Inferior parietal cortex (tissue), 1 donor: ENCODE measurements around the gene MFF.

Source experiments
- DNase-seq: peaks from one replicate; pipeline ENCODE4 v3.0.0-alpha.2; 2016; ENCODE audit errors: extremely low spot score

MFF gene, protein sequence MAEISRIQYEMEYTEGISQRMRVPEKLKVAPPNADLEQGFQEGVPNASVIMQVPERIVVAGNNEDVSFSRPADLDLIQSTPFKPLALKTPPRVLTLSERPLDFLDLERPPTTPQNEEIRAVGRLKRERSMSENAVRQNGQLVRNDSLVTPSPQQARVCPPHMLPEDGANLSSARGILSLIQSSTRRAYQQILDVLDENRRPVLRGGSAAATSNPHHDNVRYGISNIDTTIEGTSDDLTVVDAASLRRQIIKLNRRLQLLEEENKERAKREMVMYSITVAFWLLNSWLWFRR

DNA sequence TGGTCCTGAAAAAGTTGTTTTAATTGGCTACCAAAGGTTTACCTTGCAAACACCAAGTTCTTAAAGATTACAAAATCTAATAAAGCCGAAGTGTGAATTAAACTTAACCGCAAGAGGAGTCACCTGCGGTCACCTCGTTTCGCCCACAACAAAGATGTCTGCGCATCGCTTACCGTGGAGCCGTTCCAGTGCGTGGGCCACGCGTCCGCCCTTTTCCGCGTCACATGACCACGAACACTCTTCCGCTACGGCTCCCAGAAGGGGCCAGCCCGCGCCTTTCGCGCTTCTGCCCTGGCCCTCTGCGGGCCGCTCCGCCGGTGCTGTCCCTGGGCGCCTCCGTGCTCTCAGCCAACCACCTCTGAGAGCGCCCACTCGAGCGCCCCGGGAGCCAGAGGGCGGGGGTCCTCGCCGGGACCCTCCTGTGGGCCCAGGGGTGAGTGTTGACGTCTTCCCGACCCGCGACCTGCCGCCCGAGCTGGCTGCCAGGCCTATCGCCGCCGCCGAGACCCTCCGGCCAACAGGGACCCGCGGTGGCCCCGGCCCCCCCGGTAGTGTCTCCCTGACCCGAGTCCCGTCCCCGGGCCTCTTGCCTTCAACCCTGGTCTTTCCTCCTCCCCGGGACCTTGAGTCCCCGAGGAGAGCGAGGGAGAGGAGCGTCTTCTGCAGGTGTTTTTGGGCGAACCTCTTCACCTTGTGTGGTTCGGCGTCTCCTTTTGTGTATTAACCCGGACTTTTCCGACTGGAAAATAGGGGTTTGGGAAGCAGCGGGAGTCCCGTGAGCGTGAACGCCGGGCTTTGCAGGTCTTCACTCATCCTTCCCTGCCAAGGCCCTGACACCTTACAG is at the start of gene MFF:
TSS of gene MFF (plus strand) at position 257 of the 844 bp plus-strand sequence. CDS start 5,415 bp downstream, outside the sequence.
- peak; percentile 96 for DNase-seq

DNA sequence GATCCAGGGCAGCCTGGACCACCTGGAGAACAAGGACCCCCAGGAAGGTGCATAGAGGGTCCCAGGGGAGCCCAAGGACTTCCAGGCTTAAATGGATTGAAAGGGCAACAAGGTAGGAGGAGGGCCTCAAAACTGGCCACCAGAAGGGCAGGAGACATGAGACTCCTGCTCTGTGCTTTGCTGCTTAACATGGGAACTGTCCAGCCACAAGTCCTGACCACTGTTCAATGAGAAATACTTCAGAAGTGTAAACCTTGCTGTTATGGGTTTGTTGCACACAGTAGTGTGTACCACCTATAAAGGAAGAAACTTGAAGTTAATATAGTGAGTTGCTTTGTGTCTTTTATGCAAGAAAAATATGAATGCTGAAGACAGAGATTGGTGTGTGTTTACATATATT is 44.2 kb upstream of the MFF start:
- no peak for DNase-seq

DNA sequence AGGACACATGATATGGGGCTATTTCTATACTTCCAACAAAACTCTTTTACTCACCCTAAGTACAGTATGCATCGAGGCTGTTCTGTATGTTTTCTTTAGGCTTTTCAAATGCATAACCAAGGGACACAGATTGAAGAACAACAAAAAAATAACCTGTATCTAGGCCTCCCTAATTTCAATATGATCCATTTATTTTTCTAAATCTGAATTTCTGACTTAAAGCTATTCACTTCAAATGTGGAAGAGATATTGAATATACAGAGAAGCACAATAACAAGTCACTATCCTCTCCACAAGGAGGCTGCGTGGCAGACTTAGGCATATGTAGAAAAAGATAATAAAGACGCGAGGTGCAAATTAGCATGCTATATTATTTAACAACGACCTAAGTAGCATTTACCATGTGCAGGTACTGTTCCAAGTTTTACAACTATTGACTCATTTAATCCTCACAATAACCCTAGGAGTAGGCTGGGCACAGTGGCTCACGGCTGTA is 39.3 kb upstream of the MFF start:
- DNase-seq = no peak

DNA sequence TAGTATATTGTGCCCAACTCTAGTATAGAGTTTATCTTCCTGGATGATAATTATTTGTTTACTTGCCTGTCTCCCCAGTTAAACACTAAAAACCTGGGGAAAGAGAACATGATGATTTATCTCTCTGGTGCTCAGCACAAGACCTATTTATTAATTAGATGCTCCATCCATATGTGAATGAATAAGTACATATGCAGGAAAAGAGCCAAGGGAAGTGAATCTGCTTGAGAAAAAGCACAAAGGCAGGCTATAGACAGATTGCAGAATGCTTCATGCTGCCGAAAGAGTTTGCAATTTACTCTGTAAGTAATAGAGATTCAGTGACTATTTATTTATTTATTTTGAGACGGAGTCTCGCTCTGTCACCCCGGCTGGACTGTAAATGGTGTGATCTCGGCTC is 37.3 kb upstream of the MFF start:
- no peak for DNase-seq

DNA sequence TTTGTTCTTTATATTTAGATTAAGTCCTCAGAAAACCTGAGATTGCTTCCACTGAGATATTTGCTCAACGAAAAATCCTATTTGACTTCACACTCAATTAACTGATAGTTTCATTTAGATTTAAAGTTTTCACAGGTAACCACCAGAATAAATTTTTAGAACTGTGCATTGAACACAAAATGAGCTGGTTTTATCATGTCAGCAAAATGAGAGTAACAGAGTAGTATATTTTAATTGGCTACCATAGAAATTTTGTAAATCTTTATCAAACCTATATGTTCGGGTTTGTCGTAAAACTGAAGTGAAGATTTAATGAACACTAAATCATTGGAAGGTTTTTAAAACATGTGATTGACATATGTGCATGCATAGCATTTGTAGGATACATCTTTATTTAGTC is 32.7 kb upstream of the MFF start:
- DNase-seq = no peak

DNA sequence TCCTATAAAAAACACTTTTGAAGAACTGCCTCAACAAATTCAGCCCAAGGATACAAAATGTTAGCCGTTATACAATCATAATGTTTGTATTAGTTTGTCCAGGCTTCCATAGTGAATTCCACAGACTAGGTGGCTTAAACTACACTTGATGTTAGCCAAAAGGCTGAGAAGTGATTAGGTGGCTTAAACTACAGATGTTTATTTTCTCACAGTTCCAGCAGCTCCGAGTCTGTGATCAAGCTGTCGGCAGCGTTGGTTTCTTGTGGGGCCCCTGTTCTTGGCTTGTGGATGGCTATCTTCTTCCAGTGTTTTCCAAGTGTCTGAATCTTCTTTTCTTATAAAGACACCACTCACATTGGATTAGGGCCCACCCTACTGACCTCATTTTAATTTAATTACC is 31.5 kb upstream of the MFF start:
- DNase-seq = no peak

DNA sequence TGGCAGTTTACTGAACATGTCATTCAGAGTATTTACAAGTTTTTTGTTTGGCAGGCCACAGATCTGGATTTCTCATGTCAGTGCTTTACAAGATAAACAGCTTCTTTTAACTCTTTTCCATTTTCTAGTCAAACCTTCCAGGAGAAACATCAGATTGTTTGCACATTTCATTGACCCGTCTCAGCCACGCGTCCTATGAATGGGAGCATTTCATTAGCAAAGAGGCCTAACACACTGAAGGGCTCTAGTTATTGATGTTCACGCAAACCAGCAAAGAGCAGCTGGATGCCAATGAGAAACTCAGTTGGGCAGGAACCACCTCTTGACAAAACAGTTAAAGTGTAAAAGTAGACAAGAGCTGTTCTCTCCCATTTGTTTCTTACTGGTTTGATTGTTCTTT is 29.2 kb upstream of the MFF start:
- no peak for DNase-seq

DNA sequence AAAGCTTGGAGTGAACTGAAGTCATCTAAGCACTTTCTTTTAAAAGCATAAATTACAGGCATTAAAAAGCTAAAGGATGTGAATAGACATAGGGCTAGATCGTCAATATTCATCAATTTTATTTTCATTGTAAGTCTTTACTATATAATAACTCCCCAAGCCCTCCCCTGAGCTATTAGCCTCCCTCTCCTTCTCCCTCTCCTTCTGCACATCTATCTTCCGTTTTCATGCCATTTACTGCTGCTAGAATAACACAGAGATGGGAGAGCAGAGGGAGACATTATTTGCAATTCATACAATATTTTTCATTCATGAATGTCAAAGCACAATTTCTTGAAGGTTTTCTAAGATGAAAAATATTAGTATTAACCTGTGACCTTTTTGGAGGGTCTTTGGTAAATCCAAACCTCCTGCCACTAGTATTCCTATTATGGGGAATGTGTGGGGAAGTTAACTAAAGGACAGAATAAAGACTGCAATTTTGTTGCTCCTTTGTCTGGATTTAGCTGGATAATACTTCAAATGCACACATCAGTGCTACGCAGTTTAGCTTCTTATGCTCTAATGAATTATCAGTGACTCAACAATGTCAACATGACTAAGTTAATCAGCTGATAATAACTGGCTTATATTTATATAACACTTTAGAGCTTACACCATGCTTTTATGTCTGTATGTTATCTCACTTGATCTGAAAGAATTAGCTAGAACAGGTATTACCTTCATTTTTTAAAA is 28.2 kb upstream of the MFF start:
- DNase-seq = no peak

DNA sequence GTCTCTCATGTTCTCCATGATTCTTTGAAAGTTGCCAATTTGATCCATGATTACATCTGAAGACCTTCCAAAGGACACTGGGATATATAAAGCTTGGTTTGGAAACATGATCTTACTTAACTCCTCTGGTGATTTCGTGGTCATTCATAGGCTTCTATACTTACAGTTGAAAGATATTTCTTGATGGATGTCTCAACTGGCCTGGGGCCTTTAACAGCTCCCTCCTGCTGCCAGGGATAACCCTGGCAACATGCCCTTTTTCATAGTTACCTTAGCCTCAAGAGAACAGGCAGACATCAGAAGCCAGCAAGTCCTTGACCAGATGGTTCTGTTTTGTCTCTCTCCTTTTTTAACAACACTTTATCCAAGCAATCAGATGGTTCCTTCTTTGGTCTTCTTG is 23.5 kb upstream of the MFF start:
- DNase-seq = no peak

DNA sequence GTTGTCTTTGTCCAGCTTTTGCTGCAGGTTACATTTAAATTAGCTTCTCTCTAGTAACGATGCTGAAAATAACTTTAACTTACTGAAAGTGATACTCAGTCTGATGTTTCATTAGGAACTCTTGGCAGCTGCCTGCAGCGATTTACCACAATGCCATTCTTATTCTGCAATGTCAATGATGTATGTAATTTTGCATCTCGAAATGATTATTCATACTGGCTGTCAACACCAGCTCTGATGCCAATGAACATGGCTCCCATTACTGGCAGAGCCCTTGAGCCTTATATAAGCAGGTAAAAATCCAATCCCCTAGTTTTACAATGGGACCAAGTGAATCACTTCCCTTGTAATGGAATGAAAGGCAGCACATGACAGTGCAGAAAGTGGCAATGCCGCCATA is 16.3 kb upstream of the MFF start:
- DNase-seq = no peak

DNA sequence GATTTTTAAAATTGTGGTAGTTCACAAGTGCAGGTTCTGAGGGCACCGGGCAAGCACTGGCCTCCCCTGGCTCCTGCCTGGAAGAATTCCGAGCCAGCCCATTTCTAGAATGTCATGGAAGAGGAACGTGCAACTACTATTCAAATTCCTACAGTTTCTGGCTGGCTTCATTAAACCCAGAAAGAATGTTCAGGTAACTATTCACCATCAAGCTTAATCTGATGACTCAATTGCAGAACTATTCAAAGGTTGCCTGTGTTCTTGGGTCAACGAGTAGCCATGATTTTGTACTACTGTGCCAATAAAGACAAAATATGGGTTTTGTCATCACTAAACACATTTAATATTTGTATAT is 14.3 kb upstream of the MFF start:
- DNase-seq = no peak

DNA sequence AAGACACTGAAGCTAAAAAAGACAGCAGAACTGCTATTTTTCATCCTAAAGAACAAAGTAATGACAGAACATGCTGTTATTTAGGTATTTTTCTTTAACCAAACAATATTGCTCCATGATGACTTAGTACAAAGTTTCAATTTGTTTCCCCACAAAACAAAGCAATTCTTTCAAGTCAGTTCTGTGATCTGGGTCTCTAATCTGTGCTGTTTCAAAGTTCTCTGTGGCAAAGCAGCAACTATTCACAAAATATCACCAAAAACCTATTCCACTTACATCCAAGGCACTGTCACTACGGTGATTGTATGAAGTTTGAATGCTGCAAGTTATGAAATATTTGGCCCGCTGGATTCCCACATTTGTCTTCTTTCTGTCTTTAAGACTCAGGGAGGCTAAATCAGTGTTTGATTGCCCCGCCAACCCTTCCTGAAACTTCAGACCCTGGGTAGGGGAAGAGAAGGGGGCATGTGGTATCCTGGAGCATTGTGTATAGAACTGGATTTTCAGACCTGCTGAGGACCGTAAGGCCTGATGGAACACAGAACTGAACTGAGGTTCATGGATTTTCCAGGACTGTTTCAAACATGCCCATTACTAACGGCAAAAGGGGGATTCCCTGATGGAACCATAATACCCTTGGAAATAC is 13.1 kb upstream of the MFF start:
- DNase-seq = no peak

DNA sequence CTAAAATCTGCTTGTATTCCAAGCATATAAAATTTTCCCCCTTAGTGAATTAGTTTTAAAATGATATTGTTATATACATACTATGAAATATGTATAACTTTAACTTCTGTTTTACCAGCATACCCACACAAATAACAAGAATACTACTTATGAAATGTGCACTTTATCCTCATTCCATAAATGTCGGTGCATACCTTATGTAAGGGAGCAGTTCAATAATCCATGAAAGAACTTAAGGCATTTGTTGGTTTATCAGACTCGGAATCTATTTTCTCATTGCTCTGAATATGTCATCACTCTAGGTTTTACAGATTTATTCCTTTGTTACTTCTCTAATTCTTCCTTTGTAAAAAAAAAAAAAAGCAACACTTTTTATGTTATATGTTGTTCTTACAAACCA is 12.5 kb upstream of the MFF start:
- DNase-seq = no peak

DNA sequence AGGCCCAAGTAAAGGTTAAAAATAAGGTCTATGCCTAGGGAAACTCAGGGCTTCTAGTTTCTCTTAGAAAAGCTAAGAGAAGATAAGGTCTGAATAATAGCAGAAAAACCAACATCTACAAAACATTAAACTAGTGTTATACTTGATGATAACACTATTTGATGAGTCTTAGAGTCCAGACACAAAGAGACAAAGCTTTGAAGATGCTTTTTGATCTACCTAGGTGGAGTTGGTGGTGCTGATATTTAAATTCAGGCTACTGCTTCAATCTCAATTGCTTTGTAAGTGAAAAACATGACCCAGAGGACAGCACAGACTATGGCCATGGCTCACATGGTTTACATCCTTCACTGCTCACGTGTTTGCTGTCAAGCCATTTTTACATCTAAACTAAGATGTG is 11.7 kb upstream of the MFF start:
- no peak for DNase-seq

DNA sequence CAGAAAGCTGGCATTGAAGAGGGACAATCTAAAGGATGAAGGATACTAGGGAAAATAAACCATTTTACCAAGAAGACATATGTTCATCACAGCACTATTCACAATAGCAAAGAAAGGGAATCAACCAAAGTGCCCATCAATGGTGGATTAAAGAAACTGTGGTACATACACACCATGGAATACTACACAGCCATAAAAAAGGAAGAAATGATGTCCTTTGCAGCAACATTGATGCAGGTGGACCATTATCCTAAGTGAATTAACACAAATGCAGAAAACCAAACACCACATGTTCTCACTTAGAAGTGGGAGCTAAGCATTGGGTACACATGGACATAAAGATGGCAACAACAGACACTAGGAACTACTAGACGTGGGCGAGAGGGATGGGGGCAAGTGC is 7.2 kb upstream of the MFF start:
- no peak for DNase-seq

DNA sequence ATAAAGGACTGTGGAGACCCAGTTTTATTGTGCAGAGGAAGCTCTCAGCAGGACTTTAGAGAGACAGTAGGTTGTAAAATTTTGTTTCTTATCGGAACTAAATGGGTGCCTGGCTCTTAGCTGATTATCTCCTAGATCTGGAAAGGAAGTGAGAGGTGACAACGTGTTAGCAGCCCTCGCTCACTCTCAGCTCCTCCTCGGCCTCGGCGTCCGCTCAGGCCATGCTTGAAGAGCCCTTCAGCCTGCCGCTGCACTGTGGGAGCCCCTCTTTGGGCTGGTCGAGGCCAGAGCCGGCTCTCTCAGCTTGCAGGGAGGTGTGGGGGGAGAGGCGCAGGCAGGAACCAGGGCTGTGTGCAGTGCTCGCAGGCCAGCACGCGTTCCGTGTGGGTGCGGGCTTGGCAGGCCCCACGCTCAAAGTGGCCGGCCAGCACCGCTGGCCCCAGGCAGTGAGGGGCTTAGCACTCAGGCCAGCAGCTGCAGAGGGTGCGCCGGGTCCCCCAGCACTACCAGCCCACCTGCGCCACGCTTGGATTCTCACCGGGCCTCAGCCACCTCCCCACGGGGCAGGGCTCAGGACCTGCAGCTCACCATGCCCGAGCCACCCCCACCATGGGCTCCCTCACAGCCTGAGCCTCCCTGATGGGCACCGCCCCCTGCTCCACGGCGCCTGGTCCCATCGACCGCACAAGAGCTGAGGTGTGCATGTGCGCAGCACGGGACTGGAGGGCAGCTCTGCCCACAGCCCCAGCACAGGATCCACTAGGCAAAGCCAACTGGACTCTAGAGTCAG is 4.6 kb upstream of the MFF start:
- no peak for DNase-seq

DNA sequence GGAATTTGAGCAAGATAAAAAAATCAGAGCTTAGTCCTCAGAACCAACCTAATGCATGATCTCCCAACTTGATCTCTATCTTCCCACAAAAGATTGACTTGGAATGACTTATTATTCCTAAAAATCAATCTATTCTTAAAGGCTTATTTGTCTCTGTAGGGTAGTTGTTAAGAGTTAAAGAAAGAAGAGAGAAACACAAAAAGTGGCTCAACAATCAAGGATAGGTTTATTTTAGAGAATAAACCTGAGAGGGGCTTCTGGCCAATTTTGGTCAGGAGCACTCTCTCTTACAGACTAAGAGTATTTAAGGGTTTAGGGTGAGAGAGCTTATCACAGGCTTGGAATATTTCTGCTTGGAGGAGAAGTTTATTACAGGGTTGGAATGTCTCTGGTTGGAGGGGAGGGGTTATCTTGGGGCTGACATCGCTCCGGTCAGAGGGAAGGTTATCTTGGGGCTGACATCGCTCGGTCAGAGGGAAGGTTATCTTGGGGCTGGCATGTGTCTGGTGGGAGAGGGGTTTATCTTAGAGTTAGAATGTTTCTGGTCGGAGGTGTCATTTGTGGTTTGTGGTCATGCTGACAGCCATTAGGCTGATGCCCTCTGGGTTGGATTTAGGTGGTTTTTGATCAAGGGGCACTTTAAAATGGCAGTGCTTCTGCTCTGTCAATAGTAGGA is 2.4 kb upstream of the MFF start:
- no peak for DNase-seq

DNA sequence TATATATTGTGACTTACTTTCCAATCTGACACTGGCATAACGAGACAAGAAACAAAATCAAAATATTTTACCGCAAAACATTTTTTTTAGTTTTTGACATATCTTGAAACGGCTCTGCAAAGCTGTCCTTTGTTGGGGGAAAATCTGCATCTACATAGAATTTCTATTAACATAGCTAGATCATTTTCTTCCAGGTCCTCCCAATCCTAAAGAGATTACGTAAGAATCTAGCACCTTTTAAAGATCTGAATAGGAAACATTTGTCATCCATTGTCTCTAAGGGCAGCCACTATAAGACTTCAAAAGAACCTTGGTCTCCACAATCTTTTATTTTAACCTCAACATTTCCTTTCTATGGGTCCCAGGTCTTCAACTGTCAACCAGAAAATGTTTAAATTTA is 1.2 kb upstream of the MFF start:
- no peak for DNase-seq

DNA sequence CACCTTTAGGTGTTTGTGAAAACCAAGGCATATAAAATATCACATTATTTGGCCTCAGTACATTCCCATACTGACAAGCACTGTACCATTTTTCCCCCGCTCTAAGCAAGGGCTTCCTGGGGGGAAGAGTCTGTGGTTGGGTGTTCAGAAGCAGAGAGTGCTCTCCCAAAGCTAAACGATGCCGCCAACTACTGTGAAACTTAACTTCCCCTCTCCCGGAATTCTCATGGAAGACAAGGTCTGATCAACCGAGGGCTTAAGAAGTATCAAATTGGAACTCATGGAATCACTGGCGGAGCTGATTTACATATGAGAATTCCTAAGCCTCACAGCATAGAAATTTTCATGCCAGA is 433 bp upstream of the MFF start:
- DNase-seq = no peak

DNA sequence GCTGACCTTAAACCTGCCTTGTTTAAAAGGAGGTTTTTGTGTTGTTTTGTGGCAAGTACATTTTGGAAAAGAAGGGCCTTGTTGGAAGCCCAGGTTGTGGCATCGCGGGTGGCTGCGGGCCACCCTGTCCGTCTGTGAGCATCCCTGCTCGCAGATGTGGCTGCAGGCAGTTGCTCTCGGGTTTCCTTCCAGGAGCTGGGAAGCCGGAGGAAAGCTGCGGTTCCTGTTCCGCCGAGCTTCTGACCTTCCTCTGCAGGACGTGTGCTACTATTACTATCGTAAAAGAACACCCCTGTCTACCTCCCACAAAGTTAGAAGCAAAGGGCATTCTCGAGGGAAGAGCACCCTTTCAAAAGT is 766 bp downstream of the MFF start:
- no peak for DNase-seq

DNA sequence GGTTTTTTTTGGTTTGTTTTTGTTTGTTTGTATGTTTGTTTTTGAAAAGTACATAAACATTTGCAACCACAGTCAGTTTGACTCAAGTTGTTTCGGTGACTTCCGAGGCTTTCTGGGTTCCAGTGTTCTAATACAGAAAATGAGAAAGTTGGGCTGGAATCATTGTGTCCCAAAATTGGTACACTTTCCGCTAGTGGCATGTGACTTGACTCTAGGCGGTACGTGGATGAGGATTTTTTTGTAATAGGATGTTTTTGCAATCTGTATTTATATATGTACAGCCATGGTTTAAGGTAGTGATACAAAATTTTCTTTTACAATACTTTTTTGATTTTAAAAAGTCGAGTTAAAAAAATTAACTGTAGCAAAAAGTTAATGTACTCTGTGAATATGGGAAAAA is 1.7 kb downstream of the MFF start:
- no peak for DNase-seq
